K562 (cell line): ENCODE results near the gene TRIM65. TPM values are rescaled to one million over a fixed set of nuclear protein-coding genes. Genes with fewer than 3 reads are reported as not detected.

Source experiments
- ATAC-seq: fragments of 200-7000 bp; cut with Tn5 transposase; 3 replicates; pipeline ENCODE4 v1.9.1; 2020; ENCODE audit warnings: moderate library complexity
- BruUV-seq: library from RNA; stranded (reverse); fragments of 400-500 nt; replicated peaks from 2 replicates; lab custom pipeline; 2021; lab: Mats Ljungman, UMichigan
- CTCF ChIA-PET: fragments of 300-600 bp; formaldehyde crosslinking; extraction: SDS; loops from one replicate; lab custom pipeline; 2021; ENCODE audit warnings: low intra/inter-chr PET ratio; lab: Yijun Ruan, JAX
- POLR2A ChIA-PET: fragments of 300-600, 350-650 bp; sonication (Branson Sonifier 250); formaldehyde crosslinking; extraction: SDS; loops from one replicate; lab custom pipeline; 2021; ENCODE audit warnings: antibody characterized with exemption, inconsistent platforms; lab: Yijun Ruan, JAX
- DNase-seq, 4 experiments: peaks; one replicate each; pipeline versions ENCODE4 v3.0.0 to v3.0.0-alpha.2; 2011 to 2018; ENCODE audit warnings: low spot score in 3 of 4, mixed read lengths in 3 of 4; ENCODE audit errors: extremely low read depth in 1 of 4
- FAIRE-seq: peaks from 2 replicates; lab custom pipeline; 2011; peaks lifted over from hg19 to GRCh38; lab: Jason Lieb, UNC
- H2AFZ ChIP-seq: 2 replicates; pipeline ENCODE4 v1.6.0; 2011; ENCODE audit warnings: low read depth, low read length, control low read depth, inconsistent platforms
- H3K27ac ChIP-seq: fragments of 200-600 bp; 3 replicates; pipeline ENCODE4 v1.8.0; 2011; ENCODE audit warnings: low read depth, mild to moderate bottlenecking, control low read depth, inconsistent platforms, low read length, moderate library complexity, mixed read lengths; ENCODE audit errors: extremely low read depth
- H3K27me3 ChIP-seq, 2 experiments: fragments of 300-600 bp in 1 of 2; 2 replicates in 1 of 2; 3 replicates in 1 of 2; pipeline versions ENCODE4 v1.6.0 to v1.8.0; 2011; ENCODE audit warnings: inconsistent platforms in 2 of 2, low read length in 2 of 2, mild to moderate bottlenecking in 1 of 2, mixed read lengths in 1 of 2, moderate library complexity in 1 of 2; ENCODE audit not compliant: control insufficient read depth in 2 of 2, insufficient read depth in 2 of 2
- H3K36me3 ChIP-seq: fragments of 300-600 bp; 3 replicates; pipeline ENCODE4 v1.8.0; 2011; ENCODE audit warnings: mild to moderate bottlenecking, low read length, inconsistent platforms; ENCODE audit not compliant: control insufficient read depth, insufficient read depth
- H3K4me1 ChIP-seq, 2 experiments: fragments of 200-600 bp in 1 of 2; replicated peaks in 1 of 2; 2 replicates in 1 of 2; 3 replicates in 1 of 2; pipeline versions ENCODE4 v1.5.1 to v1.8.0; 2011; ENCODE audit warnings: inconsistent platforms in 2 of 2, low read length in 2 of 2, mild to moderate bottlenecking in 1 of 2, mixed read lengths in 1 of 2, moderate library complexity in 1 of 2; ENCODE audit not compliant: control insufficient read depth in 2 of 2, insufficient read depth in 2 of 2
- H3K4me2 ChIP-seq: 2 replicates; pipeline ENCODE4 v1.6.1; 2011; ENCODE audit warnings: low read length, control low read depth, inconsistent platforms, mixed read lengths; ENCODE audit not compliant: insufficient read depth
- H3K4me3 ChIP-seq: fragments of 200-600 bp; sonication (generic), shearing (Covaris generic); 2 replicates; pipeline ENCODE4 v1.5.1; 2016; ENCODE audit warnings: control low read depth, inconsistent platforms
- H3K79me2 ChIP-seq: fragments of 200-600 bp; 3 replicates; pipeline ENCODE4 v1.8.0; 2011; ENCODE audit warnings: low read length, inconsistent platforms; ENCODE audit not compliant: control insufficient read depth, insufficient read depth
- H3K9ac ChIP-seq, 2 experiments: 2 replicates each; pipeline versions ENCODE4 v1.6.0 to v1.6.1; 2011; ENCODE audit warnings: low read depth in 2 of 2, low read length in 2 of 2, control low read depth in 1 of 2, inconsistent platforms in 1 of 2, mild to moderate bottlenecking in 1 of 2, mixed read lengths in 1 of 2; ENCODE audit not compliant: insufficient read depth in 1 of 2
- H3K9me1 ChIP-seq: one replicate; pipeline ENCODE4 v1.6.0; 2011; ENCODE audit warnings: inconsistent platforms, mild to moderate bottlenecking, low read length, moderate library complexity; ENCODE audit not compliant: control insufficient read depth, insufficient read depth
- H3K9me3 ChIP-seq: replicated peaks from 2 replicates; pipeline ENCODE4 v1.5.1; 2011; ENCODE audit warnings: low read depth, low read length, inconsistent platforms; ENCODE audit not compliant: control insufficient read depth, insufficient read depth
- H4K20me1 ChIP-seq: replicated peaks from 2 replicates; pipeline ENCODE4 v1.6.1; 2011; ENCODE audit warnings: low read length, inconsistent platforms, mixed read lengths; ENCODE audit not compliant: control insufficient read depth, insufficient read depth
- BDP1 ChIP-seq: IDR thresholded peaks from 3 replicates; pipeline ENCODE4 v1.6.1; 2011; ENCODE audit not compliant: insufficient read length, insufficient read depth
- C11orf30 ChIP-seq: fragments of 450-650 bp; IDR thresholded peaks from 2 replicates; pipeline ENCODE4 v1.6.1; 2016; ENCODE audit warnings: low read depth, mild to moderate bottlenecking
- CBFA2T2 ChIP-seq: fragments of 450-650 bp; conservative IDR thresholded peaks from 2 replicates; pipeline ENCODE4 v1.6.1; 2017; ENCODE audit warnings: mild to moderate bottlenecking
- FIP1L1 ChIP-seq: fragments of 200-400 bp; formaldehyde crosslinking; IDR thresholded peaks from 2 replicates; pipeline ENCODE4 v1.6.1; 2018; ENCODE audit warnings: mild to moderate bottlenecking, low read depth, low read length; ENCODE audit not compliant: poor library complexity, severe bottlenecking
- HEY1 ChIP-seq: fragments of 250-450 bp; sonication (Bioruptor Pico); IDR thresholded peaks from 2 replicates; pipeline ENCODE4 v1.5.0; 2020; ENCODE audit warnings: mild to moderate bottlenecking, moderate library complexity, borderline replicate concordance
- JUN ChIP-seq, 2 experiments: sonication (generic) in 1 of 2; formaldehyde crosslinking in 1 of 2; IDR thresholded peaks; 2 replicates each; pipeline versions ENCODE4 v1.6.1 to v1.8.0; 2012 to 2022; ENCODE audit warnings: borderline replicate concordance in 2 of 2, mild to moderate bottlenecking in 2 of 2, improper control_type of control experiment in 1 of 2, low read depth in 1 of 2, low read length in 1 of 2, missing genetic modification reagents in 1 of 2
- KAT8 ChIP-seq: fragments of 450-650 bp; IDR thresholded peaks from 2 replicates; pipeline ENCODE4 v1.6.1; 2016; ENCODE audit warnings: low read depth, mild to moderate bottlenecking
- LARP7 ChIP-seq: fragments of 450-650 bp; IDR thresholded peaks from 2 replicates; pipeline ENCODE4 v1.6.1; 2016
- MCM3 ChIP-seq: fragments of 450-650 bp; IDR thresholded peaks from 2 replicates; pipeline ENCODE4 v1.6.1; 2016
- MYC ChIP-seq, 2 experiments: fragments of 250-450 bp in 1 of 2; sonication (Bioruptor Pico) in 1 of 2; IDR thresholded peaks; 2 replicates each; pipeline versions ENCODE4 v1.5.1 to v1.6.1; 2012 to 2021; ENCODE audit warnings: low read depth in 2 of 2, borderline replicate concordance in 1 of 2, improper control_type of control experiment in 1 of 2, low read length in 1 of 2, mild to moderate bottlenecking in 1 of 2, moderate library complexity in 1 of 2
- NFIC ChIP-seq: fragments of 450-650 bp; IDR thresholded peaks from 2 replicates; pipeline ENCODE4 v1.6.1; 2017; ENCODE audit warnings: mild to moderate bottlenecking, inconsistent platforms
- PHF8 ChIP-seq: fragments of 200-600 bp; sonication (generic); IDR thresholded peaks from 2 replicates; pipeline ENCODE4 v1.6.1; 2012; ENCODE audit warnings: mixed run types, mild to moderate bottlenecking, inconsistent platforms, low read length, moderate library complexity, borderline replicate concordance
- POLR2B ChIP-seq: fragments of 450-650 bp; IDR thresholded peaks from 2 replicates; pipeline ENCODE4 v1.6.1; 2018; ENCODE audit warnings: low read depth; ENCODE audit not compliant: partially characterized antibody
- POLR2G ChIP-seq: fragments of 200-400 bp; formaldehyde crosslinking; IDR thresholded peaks from 2 replicates; pipeline ENCODE4 v1.6.1; 2017; ENCODE audit warnings: low read depth, mild to moderate bottlenecking, antibody characterized with exemption, low read length, moderate library complexity
- PRMT5 ChIP-seq: sonication (generic); formaldehyde crosslinking; IDR thresholded peaks from 2 replicates; pipeline ENCODE4 v1.5.0; 2020; ENCODE audit warnings: missing genetic modification reagents
- RBFOX2 ChIP-seq: fragments of 200-400 bp; formaldehyde crosslinking; IDR thresholded peaks from 2 replicates; pipeline ENCODE4 v1.6.1; 2017; ENCODE audit warnings: low read depth, mild to moderate bottlenecking, low read length, moderate library complexity
- SMARCE1 ChIP-seq: fragments of 450-650 bp; IDR thresholded peaks from 2 replicates; pipeline ENCODE4 v1.7.1; 2016; ENCODE audit warnings: mild to moderate bottlenecking
- TCF7 ChIP-seq: sonication (generic); IDR thresholded peaks from 2 replicates; pipeline ENCODE4 v1.6.1; 2016; ENCODE audit warnings: antibody characterized with exemption, borderline replicate concordance
- TEAD4 ChIP-seq, 2 experiments: sonication (generic) in 1 of 2; formaldehyde crosslinking in 1 of 2; IDR thresholded peaks; 2 replicates each; pipeline versions ENCODE4 v1.6.1 to v1.8.0; 2012 to 2022; ENCODE audit warnings: borderline replicate concordance in 1 of 2, inconsistent platforms in 1 of 2, low read length in 1 of 2, mild to moderate bottlenecking in 1 of 2, missing genetic modification reagents in 1 of 2
- ZNF778 ChIP-seq: fragments of 450-650 bp; formaldehyde crosslinking; IDR thresholded peaks from 2 replicates; pipeline ENCODE4 v1.4.0; 2020; ENCODE audit warnings: mild to moderate bottlenecking, moderate library complexity
- WGBS: fragments of 100-300 bp; shearing (Covaris generic); methylation state at CpG from one replicate; pipeline ENCODE4 v1.1.6; 2016; ENCODE audit warnings: low coverage, mixed read lengths; ENCODE audit not compliant: insufficient coverage; ENCODE audit errors: missing lambda C conversion rate; 5-methylcytosine and 5-hydroxymethylcytosine counted together
- in situ Hi-C: fragments of 300-500 bp; cut with MboI; formaldehyde crosslinking; loops from 4 replicates; pipeline ENCODE4 v1.15.0; 2018; ENCODE audit warnings: inconsistent platforms, mixed read lengths
- intact Hi-C: fragments of 100-400 bp; cut with micrococcal nuclease; formaldehyde crosslinking; loops from 2 replicates; pipeline ENCODE4 v1.14.2; 2022
- polyA plus RNA-seq, 8 experiments: library from polyadenylated mRNA; depleted of rRNA in 4 of 8; stranded (reverse) in 5 of 8; unstranded in 3 of 8; fragments of >200 nt; fragmentation: Nextera tagmentation in 2 of 8; fragmentation: Illumina TruSeq in 1 of 8; extraction: Ambion mirVana in 2 of 8; extraction: Trizol in 1 of 8; gene quantifications; 2 replicates each; pipeline versions ENCODE4 v1.2.1 to v1.2.3, GENCODE V29; 2011 to 2014; ENCODE audit warnings: inconsistent platforms in 1 of 8, missing spikeins in 1 of 8
- total RNA-seq, 7 experiments: library from RNA; depleted of rRNA in 6 of 7; stranded (reverse); fragments of >200 nt in 6 of 7; fragmentation: Illumina TruSeq in 2 of 7; extraction: Trizol in 2 of 7; gene quantifications; 2 replicates each; pipeline versions ENCODE4 v1.2.1 to v1.2.3, GENCODE V29; 2011 to 2021; ENCODE audit warnings: low replicate concordance in 1 of 7
- TF ChIP-seq, protein P1 (sequence below): fragments of 250-450 bp; sonication (Bioruptor Pico); IDR thresholded peaks from 2 replicates; pipeline ENCODE4 v1.8.0; 2022; ENCODE audit warnings: inconsistent platforms

Gene TRIM65
- total and polyA plus RNA-seq, 9 of the 15 experiments (the other 6 are each of a cell fraction or from before 2014, with no cell fraction given), result 2.8 to 45.7 (median 22.9) TPM

GRCh38 chr17:75891605-75892555, 4.9 kb downstream of the TRIM65 start:
- intact Hi-C loops, result no loop called here
- no TSS peak for BruUV-seq
- Histone ChIP-seq H3K27ac (no peak overlapping the region), H3K27me3 (no peaks in the 10 kb centered on the region), H3K79me2 (peaks cover 31% of the 10 kb centered on the region), H2AFZ (no peak overlapping the region), H3K9ac (peak overlapping the region in 1 of 2 experiments; percentile 80; a peak in 2 of 4 replicates), H3K4me3 (no peak overlapping the region), H4K20me1 (no peaks in the 10 kb centered on the region), H3K9me1 (peaks cover 4% of the 10 kb centered on the region), H3K4me2 (no peak overlapping the region), H3K4me1 (peaks cover 10 to 66% of the 10 kb centered on the region in 2 experiments; a peak in 4 of 5 replicates), H3K9me3 (no peaks in the 10 kb centered on the region), H3K36me3 (peaks cover 34% of the 10 kb centered on the region; the same call in 1 of the 3 replicates)
- 83% methylated on average over 25 of the region's 32 CpGs for WGBS
- FAIRE-seq, result no peak
- in situ Hi-C loops, result no loop called here
- no peak for DNase-seq
- no peak for ATAC-seq
- ChIA-PET CTCF (no interaction called here), POLR2A (interaction anchor here (0.7 to 15.9 kb wide), 5 partner anchors 15 to 313 kb away, joined by 3 to 169 read pairs (median 3); partner anchors contain the start of gene TRIM47)
- TF ChIP-seq JUN (IDR thresholded peaks at IDR 0.05; ENCODE audit: borderline replicate concordance, low read depth, low read length) (no peak), JUN (CRISPR knock-in tag; IDR thresholded peaks at IDR 0.05; ENCODE audit: borderline replicate concordance) (no peak), PRMT5 (no peak), POLR2G (peak; percentile 52), HEY1 (CRISPR knock-in tag) (no peak), TEAD4 (IDR thresholded peaks at IDR 0.05; ENCODE audit: low read length) (no peak), TEAD4 (CRISPR knock-in tag; IDR thresholded peaks at IDR 0.05; ENCODE audit: borderline replicate concordance) (no peak), C11orf30 (no peak), CBFA2T2 (no peak), BDP1 (no peak), PHF8 (no peak), ZNF778 (no peak), MYC (IDR thresholded peaks at IDR 0.05; ENCODE audit: low read depth, low read length) (no peak), MYC (CRISPR knock-in tag; IDR thresholded peaks at IDR 0.05; ENCODE audit: borderline replicate concordance, low read depth) (no peak), POLR2B (peak; percentile 27), TCF7 (no peak), FIP1L1 (no peak), MCM3 (no peak), NFIC (peak; percentile 37; the same call in 1 of the 2 replicates), SMARCE1 (no peak), KAT8 (no peak), RBFOX2 (peak; percentile 14; the same call in 1 of the 2 replicates), LARP7 (no peak)
- TF ChIP-seq, protein P1, sequence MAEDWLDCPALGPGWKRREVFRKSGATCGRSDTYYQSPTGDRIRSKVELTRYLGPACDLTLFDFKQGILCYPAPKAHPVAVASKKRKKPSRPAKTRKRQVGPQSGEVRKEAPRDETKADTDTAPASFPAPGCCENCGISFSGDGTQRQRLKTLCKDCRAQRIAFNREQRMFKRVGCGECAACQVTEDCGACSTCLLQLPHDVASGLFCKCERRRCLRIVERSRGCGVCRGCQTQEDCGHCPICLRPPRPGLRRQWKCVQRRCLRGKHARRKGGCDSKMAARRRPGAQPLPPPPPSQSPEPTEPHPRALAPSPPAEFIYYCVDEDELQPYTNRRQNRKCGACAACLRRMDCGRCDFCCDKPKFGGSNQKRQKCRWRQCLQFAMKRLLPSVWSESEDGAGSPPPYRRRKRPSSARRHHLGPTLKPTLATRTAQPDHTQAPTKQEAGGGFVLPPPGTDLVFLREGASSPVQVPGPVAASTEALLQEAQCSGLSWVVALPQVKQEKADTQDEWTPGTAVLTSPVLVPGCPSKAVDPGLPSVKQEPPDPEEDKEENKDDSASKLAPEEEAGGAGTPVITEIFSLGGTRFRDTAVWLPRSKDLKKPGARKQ, result no peak
